ENCODE results near the gene LRRK2.
"Not testable (repeated sequence)": the region's sequence is repeated elsewhere in the genome, so short reads cannot be mapped to it uniquely, and the experiment has no call there.

Gene LRRK2

GRCh38 chr12:40215982-40216381, 8.8 kb upstream of the LRRK2 start:
- no peak for DNase-seq

- DNase-seq, result no peak
These were observed 8.1 kb upstream of the LRRK2 start for GRCh38 chr12:40216516-40217288.

- DNase-seq, result no peak
These were observed 5.0 kb upstream of the LRRK2 start for GRCh38 chr12:40219760-40220159.

- DNase-seq, result no peak
These were observed 2.5 kb upstream of the LRRK2 start for GRCh38 chr12:40222247-40222646.

GRCh38 chr12:40223646-40224045, 1.2 kb upstream of the LRRK2 start:
- DNase-seq, result no peak

GRCh38 chr12:40225337-40225983, 663 bp downstream of the LRRK2 start:
- no peak for DNase-seq

GRCh38 chr12:40225984-40226602, 1.3 kb downstream of the LRRK2 start:
- no peak for DNase-seq

- no peak for DNase-seq
These were observed 1.9 kb downstream of the LRRK2 start for GRCh38 chr12:40226705-40227104.

- DNase-seq, result no peak
These were observed 2.6 kb downstream of the LRRK2 start for GRCh38 chr12:40227447-40227846.

- DNase-seq, result no peak
These were observed 3.9 kb downstream of the LRRK2 start for GRCh38 chr12:40228727-40229126.

- DNase-seq, result no peak
These were observed 5.2 kb downstream of the LRRK2 start for GRCh38 chr12:40229690-40230651.

GRCh38 chr12:40232602-40233001, 7.8 kb downstream of the LRRK2 start:
- DNase-seq, result no peak

- DNase-seq, result no peak
These were observed 9.1 kb downstream of the LRRK2 start for GRCh38 chr12:40233741-40234367.

- no peak for DNase-seq
These were observed 11.6 kb downstream of the LRRK2 start for GRCh38 chr12:40236357-40236850.

GRCh38 chr12:40238266-40238902, 13.6 kb downstream of the LRRK2 start:
- no peak for DNase-seq

- no peak for DNase-seq
These were observed 14.2 kb downstream of the LRRK2 start for GRCh38 chr12:40238979-40239378.

GRCh38 chr12:40240779-40241178, 16.0 kb downstream of the LRRK2 start:
- no peak for DNase-seq

- no peak for DNase-seq
These were observed 16.9 kb downstream of the LRRK2 start for GRCh38 chr12:40241741-40242140.

GRCh38 chr12:40244526-40245156, 19.8 kb downstream of the LRRK2 start:
- not testable (repeated sequence) for DNase-seq

- no peak for DNase-seq
These were observed 23.2 kb downstream of the LRRK2 start for GRCh38 chr12:40248034-40248433.
